HL-60 (cell line): Measurements from ENCODE around the gene LIG4.

Source experiments
- DNase-seq, 2 experiments: peaks; one replicate each; pipeline ENCODE4 v3.0.0-alpha.2; 2010 to 2020; ENCODE audit warnings: low read depth in 1 of 2, low spot score in 1 of 2
- H3K27ac ChIP-seq: fragments of 250-450 bp; sonication (Bioruptor Pico); replicated peaks from 2 replicates; pipeline ENCODE4 v1.5.1; 2020; ENCODE audit warnings: mild to moderate bottlenecking, moderate library complexity
- H3K27me3 ChIP-seq: fragments of 250-450 bp; sonication (Bioruptor Pico); 2 replicates; pipeline ENCODE4 v1.5.1; 2021; ENCODE audit warnings: mild to moderate bottlenecking, moderate library complexity; ENCODE audit not compliant: insufficient read depth, poor library complexity, severe bottlenecking
- H3K4me3 ChIP-seq: replicated peaks from 2 replicates; pipeline ENCODE4 v1.5.1; 2011; ENCODE audit warnings: mild to moderate bottlenecking, control low read depth, low read length; ENCODE audit not compliant: insufficient read depth
- CTCF ChIP-seq: IDR thresholded peaks from one replicate; pipeline ENCODE4 v1.5.1; 2011; ENCODE audit warnings: low read length, control low read depth, inconsistent platforms; ENCODE audit not compliant: insufficient read depth
- GABPA ChIP-seq: IDR thresholded peaks from 2 replicates; pipeline ENCODE4 v1.6.1; 2012; ENCODE audit warnings: low read depth
- POLR2AphosphoS5 ChIP-seq: IDR thresholded peaks from 2 replicates; pipeline ENCODE4 v1.6.1; 2012; ENCODE audit warnings: low read depth
- REST ChIP-seq: IDR thresholded peaks from 2 replicates; pipeline ENCODE4 v1.6.1; 2012; ENCODE audit warnings: low read depth; ENCODE audit not compliant: insufficient replicate concordance
- SPI1 ChIP-seq: IDR thresholded peaks from 2 replicates; pipeline ENCODE4 v1.6.1; 2012; ENCODE audit warnings: low read depth, mild to moderate bottlenecking, borderline replicate concordance

LIG4 gene

GRCh38 chr13:108249150-108249549 is 33.8 kb upstream of the LIG4 start:
- Histone ChIP-seq H3K27ac (no peak overlapping the region), H3K4me3 (no peak overlapping the region), H3K27me3 (no peaks in the 10 kb centered on the region)
- no peak for DNase-seq
- TF ChIP-seq POLR2AphosphoS5 (no peak), GABPA (no peak), SPI1 (no peak), CTCF (no peak), REST (no peak)

GRCh38 chr13:108230377-108230776 is 15.0 kb upstream of the LIG4 start:
- no peak for TF ChIP-seq CTCF
- TF ChIP-seq REST: no peak
- TF ChIP-seq POLR2AphosphoS5: no peak
- TF ChIP-seq GABPA: no peak
- TF ChIP-seq SPI1: no peak
- Histone ChIP-seq H3K27ac (no peak overlapping the region), H3K4me3 (no peak overlapping the region), H3K27me3 (no peaks in the 10 kb centered on the region)
- DNase-seq: no peak

GRCh38 chr13:108227651-108228272 is 12.4 kb upstream of the LIG4 start:
- peak in 1 of 2 experiments; percentile 51 for DNase-seq
- Histone ChIP-seq H3K27me3 (no peaks in the 10 kb centered on the region), H3K27ac (no peak overlapping the region), H3K4me3 (no peak overlapping the region)
- TF ChIP-seq POLR2AphosphoS5 (no peak), CTCF (peak; percentile 22)

GRCh38 chr13:108226184-108226583 is 10.8 kb upstream of the LIG4 start:
- H3K27me3 ChIP-seq: no peaks in the 10 kb centered on the region
- H3K4me3 ChIP-seq: no peak overlapping the region
- no peak overlapping the region for H3K27ac ChIP-seq
- TF ChIP-seq SPI1 (no peak), CTCF (no peak), GABPA (no peak), REST (no peak), POLR2AphosphoS5 (no peak)
- DNase-seq: no peak
